Thoracic aorta (tissue), 2 donors: ENCODE results near the gene DNAJC19. TPM values are rescaled to one million over a fixed set of nuclear protein-coding genes. Genes with fewer than 3 reads are reported as not detected.

Experiments
- ATAC-seq: fragments of 150-250 bp; one replicate; pipeline ENCODE4 v1.8.0; 2017; ENCODE audit warnings: low read depth; ENCODE audit not compliant: insufficient number of reproducible peaks, low FRiP score
- DNase-seq: peaks from one replicate; pipeline ENCODE4 v3.0.0-alpha.2; 2020; ENCODE audit warnings: low spot score
- H3K27ac ChIP-seq, 2 donors: fragments of 200-600 bp; sonication (generic); 1 replicate in 1 of 2; 2 replicates in 1 of 2; pipeline ENCODE4 v1.5.1; 2016; ENCODE audit warnings: mild to moderate bottlenecking in 2 of 2, moderate library complexity in 2 of 2
- H3K27me3 ChIP-seq: fragments of 200-600 bp; sonication (generic); replicated peaks from 2 replicates; pipeline ENCODE4 v1.6.0; 2016; ENCODE audit warnings: mild to moderate bottlenecking; ENCODE audit not compliant: insufficient read depth
- H3K36me3 ChIP-seq: fragments of 200-600 bp; sonication (generic); one replicate; pipeline ENCODE4 v1.5.1; 2016
- H3K4me1 ChIP-seq, 2 donors: fragments of 200-600 bp; sonication (generic); 1 replicate in 1 of 2; 2 replicates in 1 of 2; pipeline versions ENCODE4 v1.5.1 to v1.6.0; 2016; ENCODE audit warnings: low read depth in 2 of 2, mild to moderate bottlenecking in 1 of 2; ENCODE audit not compliant: control insufficient read depth in 1 of 2
- H3K4me3 ChIP-seq: fragments of 200-600 bp; sonication (generic); 2 replicates; pipeline ENCODE4 v1.5.1; 2016; ENCODE audit warnings: mild to moderate bottlenecking
- H3K9me3 ChIP-seq: fragments of 200-600 bp; sonication (generic); 2 replicates; pipeline ENCODE4 v1.5.1; 2016
- total RNA-seq, 2 donors: library from RNA; depleted of rRNA; stranded (reverse); fragments of >200 nt; gene quantifications; one replicate each; pipeline versions ENCODE4 v1.1.0 to v1.2.3, GENCODE V29; 2016
- TF ChIP-seq, protein P1 (sequence below): fragments of 200-600 bp; sonication (generic); IDR thresholded peaks from one replicate; pipeline ENCODE4 v1.5.1; 2019; ENCODE audit warnings: antibody characterized with exemption

The DNAJC19 gene
- total RNA-seq, result 10 to 100 TPM; 19.4 to 38.0 TPM

DNA sequence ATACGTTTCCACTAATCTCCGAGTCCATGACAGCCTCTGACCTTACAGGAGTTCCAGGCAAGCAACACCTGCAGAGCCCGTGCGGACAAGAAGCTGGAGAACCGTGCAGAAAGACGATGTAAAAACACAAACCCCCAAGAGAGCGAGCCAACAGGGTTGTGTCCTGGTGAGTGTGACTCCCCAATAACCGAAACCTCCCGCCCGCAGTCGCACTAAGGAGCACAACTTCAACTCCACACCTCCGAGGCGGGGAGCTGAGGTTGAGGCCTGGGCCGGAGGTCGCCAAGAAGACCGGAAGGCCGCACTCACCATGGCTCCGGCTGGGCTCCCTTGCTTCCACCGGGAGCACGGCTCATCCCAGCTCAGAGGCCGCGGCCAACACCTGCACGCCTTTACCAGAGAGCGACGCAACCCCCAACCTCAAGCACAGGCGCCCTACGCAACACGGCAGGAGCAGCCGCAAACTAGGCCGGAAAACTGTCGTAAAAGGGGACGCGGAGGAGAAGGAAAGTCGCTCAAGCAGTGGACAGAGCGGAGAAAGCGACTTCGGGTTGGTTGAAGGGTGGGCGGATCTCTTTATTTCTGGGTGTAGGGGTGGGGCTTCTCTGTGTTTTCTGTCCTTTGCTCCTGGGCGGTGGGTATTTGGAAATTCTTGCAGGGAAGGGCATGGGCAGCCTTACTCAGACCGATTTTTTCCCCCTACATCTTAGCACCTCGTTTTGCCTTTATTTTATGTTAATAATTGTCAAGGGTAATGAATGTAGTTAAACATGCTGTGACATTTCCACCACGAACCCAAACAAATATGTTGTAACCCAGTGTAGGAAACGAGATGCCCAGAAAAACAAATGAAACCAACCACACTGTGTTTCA lies at the start of gene DNAJC19:
TSS of gene DNAJC19 (minus strand) at position 446 of the 873 bp plus-strand sequence. CDS start at position 312, 134 bp downstream.
- TF ChIP-seq, protein P1, sequence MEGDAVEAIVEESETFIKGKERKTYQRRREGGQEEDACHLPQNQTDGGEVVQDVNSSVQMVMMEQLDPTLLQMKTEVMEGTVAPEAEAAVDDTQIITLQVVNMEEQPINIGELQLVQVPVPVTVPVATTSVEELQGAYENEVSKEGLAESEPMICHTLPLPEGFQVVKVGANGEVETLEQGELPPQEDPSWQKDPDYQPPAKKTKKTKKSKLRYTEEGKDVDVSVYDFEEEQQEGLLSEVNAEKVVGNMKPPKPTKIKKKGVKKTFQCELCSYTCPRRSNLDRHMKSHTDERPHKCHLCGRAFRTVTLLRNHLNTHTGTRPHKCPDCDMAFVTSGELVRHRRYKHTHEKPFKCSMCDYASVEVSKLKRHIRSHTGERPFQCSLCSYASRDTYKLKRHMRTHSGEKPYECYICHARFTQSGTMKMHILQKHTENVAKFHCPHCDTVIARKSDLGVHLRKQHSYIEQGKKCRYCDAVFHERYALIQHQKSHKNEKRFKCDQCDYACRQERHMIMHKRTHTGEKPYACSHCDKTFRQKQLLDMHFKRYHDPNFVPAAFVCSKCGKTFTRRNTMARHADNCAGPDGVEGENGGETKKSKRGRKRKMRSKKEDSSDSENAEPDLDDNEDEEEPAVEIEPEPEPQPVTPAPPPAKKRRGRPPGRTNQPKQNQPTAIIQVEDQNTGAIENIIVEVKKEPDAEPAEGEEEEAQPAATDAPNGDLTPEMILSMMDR, result no peak
- Histone ChIP-seq H3K9me3 (no peaks in the 10 kb centered on the region), H3K27ac (peak within 1 kb of the TSS; percentile 81 to 90), H3K4me3 (peak within 1 kb of the TSS; percentile 69), H3K27me3 (no peaks in the 10 kb centered on the region), H3K36me3 (peaks cover 11% of the 10 kb centered on the region), H3K4me1 (peaks cover 9 to 27% of the 10 kb centered on the region in 2 donors)
- ATAC-seq, result peak; percentile 100
- peak; percentile 83 for DNase-seq

DNA sequence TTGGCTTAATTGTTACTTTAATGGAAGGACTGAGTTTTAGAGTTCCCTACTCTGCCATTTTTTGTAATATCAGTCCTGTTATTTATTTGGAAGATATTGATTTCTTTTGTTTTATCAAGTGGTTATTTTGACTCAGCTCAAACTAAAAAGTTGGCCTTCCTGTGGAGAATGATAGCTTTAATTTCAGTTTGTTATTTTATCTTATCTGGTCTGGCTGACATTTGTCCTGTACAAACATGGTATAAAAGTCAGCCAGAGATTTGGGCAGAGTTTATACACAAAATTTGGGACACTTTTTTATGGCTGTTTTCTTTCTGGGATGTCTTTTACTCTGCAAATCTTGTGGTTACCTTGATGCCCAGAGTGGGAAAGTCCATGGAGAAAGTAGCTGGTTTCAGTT lies 41.4 kb upstream of the DNAJC19 start:
- no peaks in the 10 kb centered on the region for H3K27me3 ChIP-seq
- TF ChIP-seq, protein P1, result no peak
- DNase-seq, result no peak
- H3K36me3 ChIP-seq, result no peaks in the 10 kb centered on the region
- no peaks in the 10 kb centered on the region for H3K9me3 ChIP-seq
- no peak for ATAC-seq
- H3K4me1 ChIP-seq, result no peaks in the 10 kb centered on the region
- no peak overlapping the region for H3K27ac ChIP-seq
- H3K4me3 ChIP-seq, result no peak overlapping the region

DNA sequence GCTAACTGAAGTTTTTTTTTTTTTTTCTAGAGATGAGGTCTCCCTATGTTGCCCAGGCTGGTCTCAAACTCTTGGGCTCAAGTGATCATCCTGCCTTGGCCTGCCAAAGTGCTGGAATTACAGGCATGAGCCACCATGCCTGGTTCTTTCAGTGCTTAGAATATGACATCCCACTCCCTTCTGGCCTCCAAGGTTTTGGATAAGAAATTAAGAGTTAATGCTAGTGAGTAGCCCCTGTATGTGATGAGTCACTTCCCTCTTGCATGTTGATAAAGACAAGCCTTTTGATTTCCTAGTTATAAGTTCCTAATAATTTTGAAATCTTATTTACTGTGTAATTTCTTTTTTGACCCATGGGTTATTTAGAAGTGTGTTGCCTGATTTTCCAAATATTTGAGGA lies 35.7 kb upstream of the DNAJC19 start:
- no peaks in the 10 kb centered on the region for H3K9me3 ChIP-seq
- no peak for ATAC-seq
- no peak for DNase-seq
- no peak overlapping the region for H3K4me3 ChIP-seq
- no peak overlapping the region for H3K27ac ChIP-seq
- no peaks in the 10 kb centered on the region for H3K36me3 ChIP-seq
- no peaks in the 10 kb centered on the region for H3K27me3 ChIP-seq
- no peaks in the 10 kb centered on the region for H3K4me1 ChIP-seq
- TF ChIP-seq, protein P1, result no peak

DNA sequence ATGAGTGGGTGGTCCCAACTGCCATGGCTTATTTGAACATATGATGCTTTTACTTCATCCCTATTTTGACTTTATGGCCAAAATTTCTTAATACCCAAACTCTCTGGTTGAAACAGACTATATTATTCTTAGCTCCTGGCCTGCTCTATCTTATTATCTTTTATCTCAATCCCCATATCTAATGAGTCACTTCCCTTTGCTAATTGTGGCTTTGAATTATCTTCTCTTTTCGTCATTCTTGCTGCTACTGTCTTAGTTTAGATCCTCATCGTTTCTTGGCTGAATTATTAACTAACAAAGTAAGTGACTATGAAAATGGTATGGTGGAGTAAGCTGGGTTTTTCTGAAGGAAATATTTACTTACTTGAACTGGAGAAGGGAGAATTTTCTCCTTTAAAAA lies 28.2 kb upstream of the DNAJC19 start:
- Histone ChIP-seq H3K36me3 (no peaks in the 10 kb centered on the region), H3K9me3 (no peaks in the 10 kb centered on the region), H3K27ac (no peak overlapping the region), H3K27me3 (no peaks in the 10 kb centered on the region), H3K4me1 (no peaks in the 10 kb centered on the region), H3K4me3 (no peak overlapping the region)
- ATAC-seq (no peak), DNase-seq (no peak)
- TF ChIP-seq, protein P1, result no peak

DNA sequence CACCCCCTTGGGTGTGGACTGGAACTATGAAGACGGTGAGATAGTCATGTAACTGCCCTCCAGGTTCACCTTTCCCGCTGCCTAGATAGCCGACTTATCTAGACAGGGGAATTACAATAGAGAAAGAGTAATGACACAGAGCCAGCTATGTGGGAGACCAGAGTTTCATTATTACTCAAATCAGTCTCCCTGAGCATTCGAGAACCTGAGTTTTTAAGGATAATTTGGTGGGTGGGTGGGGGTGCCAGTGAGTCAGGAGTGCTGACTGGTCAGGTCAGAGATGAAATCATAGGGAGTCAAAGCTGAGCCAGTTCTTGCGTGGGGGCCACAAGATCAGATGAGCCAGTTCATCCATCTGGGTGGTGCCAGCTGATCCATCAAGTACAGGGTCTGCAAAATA lies 19.7 kb upstream of the DNAJC19 start:
- no peak for ATAC-seq
- TF ChIP-seq, protein P1, result no peak
- H3K27ac ChIP-seq, result no peak overlapping the region

More for the DNA sequence above, 19.7 kb upstream of the DNAJC19 start:
- Histone ChIP-seq H3K27me3 (no peaks in the 10 kb centered on the region), H3K9me3 (no peaks in the 10 kb centered on the region), H3K36me3 (no peaks in the 10 kb centered on the region), H3K4me3 (no peak overlapping the region), H3K4me1 (no peaks in the 10 kb centered on the region)
- DNase-seq, result no peak
